ENCODE data around the gene LPAR1. TPM values are rescaled to one million over a fixed set of nuclear protein-coding genes. Genes with fewer than 3 reads are reported as not detected.

Gene LPAR1
- total RNA-seq, 5 donors from 2014 or later (not counting 1 experiment from before 2014, with no cell fraction given) = 0.26 to 0.47 (median 0.41) TPM; not detected in 2

GRCh38 chr9:110850401-110851135 is 187.7 kb downstream of the LPAR1 start:
- Histone ChIP-seq H3K27me3 (replicated peaks in 1 of 2; ENCODE audit: control insufficient read depth in 2 of 2, extremely low read depth in 1 of 2, insufficient read depth in 2 of 2, low read length in 1 of 2) (no peaks in the 10 kb centered on the region), H3K4me3 (ENCODE audit: control insufficient read depth in 1 of 2, extremely low read depth in 1 of 2, low read length in 1 of 2) (no peak overlapping the region), H3K4me1 (ENCODE audit: control insufficient read depth in 1 of 2, extremely low read depth in 1 of 2, insufficient read depth in 2 of 2, low read length in 2 of 2) (no peaks in the 10 kb centered on the region), H3K9me3 (peaks cover 2% of the 10 kb centered on the region), H3K36me3 (ENCODE audit: control insufficient read depth in 2 of 2, extremely low read depth in 1 of 2, insufficient read depth in 1 of 2, low read length in 1 of 2) (no peaks in the 10 kb centered on the region), H3K27ac (ENCODE audit: low read length) (no peak overlapping the region)
- no peaks in the 10 kb centered on the region for H3K27me3 Mint-ChIP-seq
- CTCF ChIA-PET = no interaction called here
- peaks cover 11 to 17% (median 13%) of the 10 kb centered on the region in 3 donors for H3K9me3 Mint-ChIP-seq
- no peak for DNase-seq
- no peak for ATAC-seq (replicated peaks in 1 of 4)
- no peaks in the 10 kb centered on the region for H3K4me1 Mint-ChIP-seq
- no peak overlapping the region for H3K4me3 Mint-ChIP-seq
- POLR2A ChIA-PET = no interaction called here
- H3K27ac Mint-ChIP-seq = no peak overlapping the region
- no peaks in the 10 kb centered on the region for H3K36me3 Mint-ChIP-seq
- WGBS (ENCODE audit: insufficient coverage) = no CpG with 5 or more reads among the region's 6 CpGs

GRCh38 chr9:110847671-110848070 is 190.6 kb downstream of the LPAR1 start:
- Mint-ChIP-seq H3K36me3 (no peaks in the 10 kb centered on the region), H3K9me3 (peaks cover 0 to 7% (median 2%) of the 10 kb centered on the region in 3 donors), H3K27ac (no peak overlapping the region), H3K27me3 (no peaks in the 10 kb centered on the region), H3K4me1 (no peaks in the 10 kb centered on the region), H3K4me3 (no peak overlapping the region)
- POLR2A ChIA-PET = no interaction called here
- Histone ChIP-seq H3K4me3 (ENCODE audit: control insufficient read depth in 1 of 2, extremely low read depth in 1 of 2, low read length in 1 of 2) (no peak overlapping the region), H3K27ac (ENCODE audit: low read length) (no peak overlapping the region), H3K27me3 (replicated peaks in 1 of 2; ENCODE audit: control insufficient read depth in 2 of 2, extremely low read depth in 1 of 2, insufficient read depth in 2 of 2, low read length in 1 of 2) (no peaks in the 10 kb centered on the region), H3K4me1 (ENCODE audit: control insufficient read depth in 1 of 2, extremely low read depth in 1 of 2, insufficient read depth in 2 of 2, low read length in 2 of 2) (no peaks in the 10 kb centered on the region), H3K36me3 (ENCODE audit: control insufficient read depth in 2 of 2, extremely low read depth in 1 of 2, insufficient read depth in 1 of 2, low read length in 1 of 2) (no peaks in the 10 kb centered on the region), H3K9me3 (no peaks in the 10 kb centered on the region)
- ATAC-seq (replicated peaks in 1 of 4) (no peak), DNase-seq (no peak)
- no CpG with 5 or more reads among the region's 3 CpGs for WGBS (ENCODE audit: insufficient coverage)
- CTCF ChIA-PET = no interaction called here

GRCh38 chr9:110846215-110846614 is 192.1 kb downstream of the LPAR1 start:
- Mint-ChIP-seq H3K36me3 (no peaks in the 10 kb centered on the region), H3K9me3 (peaks cover 0 to 7% (median 2%) of the 10 kb centered on the region in 3 donors), H3K27ac (no peak overlapping the region), H3K4me1 (no peaks in the 10 kb centered on the region), H3K4me3 (no peak overlapping the region), H3K27me3 (no peaks in the 10 kb centered on the region)
- Histone ChIP-seq H3K36me3 (ENCODE audit: control insufficient read depth in 2 of 2, extremely low read depth in 1 of 2, insufficient read depth in 1 of 2, low read length in 1 of 2) (no peaks in the 10 kb centered on the region), H3K27ac (ENCODE audit: low read length) (no peak overlapping the region), H3K4me3 (ENCODE audit: control insufficient read depth in 1 of 2, extremely low read depth in 1 of 2, low read length in 1 of 2) (no peak overlapping the region), H3K27me3 (replicated peaks in 1 of 2; ENCODE audit: control insufficient read depth in 2 of 2, extremely low read depth in 1 of 2, insufficient read depth in 2 of 2, low read length in 1 of 2) (no peaks in the 10 kb centered on the region), H3K4me1 (ENCODE audit: control insufficient read depth in 1 of 2, extremely low read depth in 1 of 2, insufficient read depth in 2 of 2, low read length in 2 of 2) (no peaks in the 10 kb centered on the region), H3K9me3 (no peaks in the 10 kb centered on the region)
- CTCF ChIA-PET = no interaction called here
- no CpG with 5 or more reads among the region's 2 CpGs for WGBS (ENCODE audit: insufficient coverage)
- ATAC-seq (replicated peaks in 1 of 4) = no peak
- DNase-seq = no peak
- POLR2A ChIA-PET = no interaction called here

- H3K4me1 ChIP-seq (ENCODE audit: control insufficient read depth in 1 of 2, extremely low read depth in 1 of 2, insufficient read depth in 2 of 2, low read length in 2 of 2) = no peaks in the 10 kb centered on the region
- DNase-seq (no peak), ATAC-seq (replicated peaks in 1 of 4) (no peak)
- H3K27me3 ChIP-seq (replicated peaks in 1 of 2; ENCODE audit: control insufficient read depth in 2 of 2, extremely low read depth in 1 of 2, insufficient read depth in 2 of 2, low read length in 1 of 2) = no peaks in the 10 kb centered on the region
- H3K36me3 ChIP-seq (ENCODE audit: control insufficient read depth in 2 of 2, extremely low read depth in 1 of 2, insufficient read depth in 1 of 2, low read length in 1 of 2) = no peaks in the 10 kb centered on the region
- Mint-ChIP-seq H3K9me3 (peaks cover 4 to 11% (median 8%) of the 10 kb centered on the region in 3 donors), H3K27me3 (no peaks in the 10 kb centered on the region), H3K36me3 (no peaks in the 10 kb centered on the region), H3K4me3 (no peak overlapping the region), H3K4me1 (no peaks in the 10 kb centered on the region), H3K27ac (no peak overlapping the region)
- no peak overlapping the region for H3K27ac ChIP-seq (ENCODE audit: low read length)
- CTCF ChIA-PET = no interaction called here
- POLR2A ChIA-PET = no interaction called here
- no CpG with 5 or more reads among the region's 1 CpG for WGBS (ENCODE audit: insufficient coverage)
- no peaks in the 10 kb centered on the region for H3K9me3 ChIP-seq
- H3K4me3 ChIP-seq (ENCODE audit: control insufficient read depth in 1 of 2, extremely low read depth in 1 of 2, low read length in 1 of 2) = no peak overlapping the region
Observed at GRCh38 chr9:110844121-110844520, 194.1 kb downstream of the LPAR1 start.

- Mint-ChIP-seq H3K27me3 (no peaks in the 10 kb centered on the region), H3K9me3 (peaks cover 4 to 11% (median 6%) of the 10 kb centered on the region in 3 donors), H3K27ac (no peak overlapping the region), H3K4me3 (no peak overlapping the region), H3K36me3 (no peaks in the 10 kb centered on the region), H3K4me1 (no peaks in the 10 kb centered on the region)
- H3K36me3 ChIP-seq (ENCODE audit: control insufficient read depth in 2 of 2, extremely low read depth in 1 of 2, insufficient read depth in 1 of 2, low read length in 1 of 2) = no peaks in the 10 kb centered on the region
- no peaks in the 10 kb centered on the region for H3K27me3 ChIP-seq (replicated peaks in 1 of 2; ENCODE audit: control insufficient read depth in 2 of 2, extremely low read depth in 1 of 2, insufficient read depth in 2 of 2, low read length in 1 of 2)
- no peaks in the 10 kb centered on the region for H3K9me3 ChIP-seq
- POLR2A ChIA-PET = no interaction called here
- ATAC-seq (replicated peaks in 1 of 4) (no peak), DNase-seq (no peak)
- H3K27ac ChIP-seq (ENCODE audit: low read length) = no peak overlapping the region
- no peaks in the 10 kb centered on the region for H3K4me1 ChIP-seq (ENCODE audit: control insufficient read depth in 1 of 2, extremely low read depth in 1 of 2, insufficient read depth in 2 of 2, low read length in 2 of 2)
- CTCF ChIA-PET = no interaction called here
- 80% methylated on average over 1 of the region's 3 CpGs for WGBS (ENCODE audit: insufficient coverage)
- H3K4me3 ChIP-seq (ENCODE audit: control insufficient read depth in 1 of 2, extremely low read depth in 1 of 2, low read length in 1 of 2) = no peak overlapping the region
Observed at GRCh38 chr9:110842986-110843385, 195.3 kb downstream of the LPAR1 start.

- no peaks in the 10 kb centered on the region for H3K4me1 Mint-ChIP-seq
- DNase-seq = no peak
- ChIA-PET POLR2A (no interaction called here), CTCF (no interaction called here)
- H3K9me3 Mint-ChIP-seq = peaks cover 4 to 13% (median 6%) of the 10 kb centered on the region in 3 donors
- Histone ChIP-seq H3K9me3 (no peaks in the 10 kb centered on the region), H3K36me3 (ENCODE audit: control insufficient read depth in 2 of 2, extremely low read depth in 1 of 2, insufficient read depth in 1 of 2, low read length in 1 of 2) (no peaks in the 10 kb centered on the region), H3K4me1 (ENCODE audit: control insufficient read depth in 1 of 2, extremely low read depth in 1 of 2, insufficient read depth in 2 of 2, low read length in 2 of 2) (no peaks in the 10 kb centered on the region), H3K4me3 (ENCODE audit: control insufficient read depth in 1 of 2, extremely low read depth in 1 of 2, low read length in 1 of 2) (no peak overlapping the region), H3K27me3 (replicated peaks in 1 of 2; ENCODE audit: control insufficient read depth in 2 of 2, extremely low read depth in 1 of 2, insufficient read depth in 2 of 2, low read length in 1 of 2) (no peaks in the 10 kb centered on the region), H3K27ac (ENCODE audit: low read length) (no peak overlapping the region)
- no CpG with 5 or more reads among the region's 9 CpGs for WGBS (ENCODE audit: insufficient coverage)
- no peak overlapping the region for H3K4me3 Mint-ChIP-seq
- ATAC-seq (replicated peaks in 1 of 4) = no peak
- H3K27me3 Mint-ChIP-seq = no peaks in the 10 kb centered on the region
- H3K27ac Mint-ChIP-seq = no peak overlapping the region
- H3K36me3 Mint-ChIP-seq = no peaks in the 10 kb centered on the region
Observed at GRCh38 chr9:110842169-110842568, 196.1 kb downstream of the LPAR1 start.
